Neuronal stem cell (in vitro differentiated cells): ENCODE results near the gene APIP.

Experiments used
- DNase-seq: peaks from one replicate; pipeline ENCODE4 v3.0.0-alpha.2; 2013; ENCODE audit warnings: low spot score
- H2AFZ ChIP-seq: one replicate; pipeline ENCODE4 v1.6.1; 2013; ENCODE audit warnings: mild to moderate bottlenecking, low read length, inconsistent platforms
- H2AK5ac ChIP-seq: 2 replicates; pipeline ENCODE4 v1.6.1; 2013; ENCODE audit warnings: low read depth, mild to moderate bottlenecking, inconsistent platforms, low read length, moderate library complexity, mixed read lengths
- H2BK120ac ChIP-seq: 2 replicates; pipeline ENCODE4 v1.6.1; 2013; ENCODE audit warnings: low read depth, mild to moderate bottlenecking, inconsistent platforms, low read length, moderate library complexity, mixed read lengths
- H2BK12ac ChIP-seq: one replicate; pipeline ENCODE4 v1.6.1; 2013; ENCODE audit warnings: low read length, inconsistent platforms
- H2BK15ac ChIP-seq: 2 replicates; pipeline ENCODE4 v1.6.1; 2013; ENCODE audit warnings: mild to moderate bottlenecking, low read length, inconsistent platforms, mixed read lengths
- H2BK5ac ChIP-seq: one replicate; pipeline ENCODE4 v1.6.1; 2013; ENCODE audit warnings: inconsistent platforms, mild to moderate bottlenecking, low read length, moderate library complexity
- H3K14ac ChIP-seq: one replicate; pipeline ENCODE4 v1.6.1; 2013; ENCODE audit warnings: low read length, inconsistent platforms
- H3K18ac ChIP-seq: 2 replicates; pipeline ENCODE4 v1.6.1; 2013; ENCODE audit warnings: low read length, inconsistent platforms
- H3K23ac ChIP-seq: 2 replicates; pipeline ENCODE4 v1.6.1; 2013; ENCODE audit warnings: low read depth, mild to moderate bottlenecking, mixed read lengths, low read length, inconsistent platforms; ENCODE audit not compliant: poor library complexity
- H3K27ac ChIP-seq: replicated peaks from 3 replicates; pipeline ENCODE4 v1.5.1; 2013; ENCODE audit warnings: low read length, inconsistent platforms
- H3K27me3 ChIP-seq, 3 experiments: 2 replicates each; pipeline ENCODE4 v1.6.1; 2013; ENCODE audit warnings: low read length in 3 of 3, mild to moderate bottlenecking in 2 of 3, inconsistent platforms in 1 of 3, low read depth in 1 of 3, mixed read lengths in 1 of 3, moderate library complexity in 1 of 3; ENCODE audit not compliant: control insufficient read depth in 3 of 3, insufficient read depth in 3 of 3
- H3K36me3 ChIP-seq, 2 donors: replicated peaks in 1 of 2; 2 replicates each; pipeline ENCODE4 v1.6.1; 2013; ENCODE audit warnings: low read length in 2 of 2; ENCODE audit not compliant: control insufficient read depth in 2 of 2, insufficient read depth in 2 of 2
- H3K4ac ChIP-seq: 2 replicates; pipeline ENCODE4 v1.6.1; 2013; ENCODE audit warnings: inconsistent platforms, mild to moderate bottlenecking, low read length, moderate library complexity
- H3K4me1 ChIP-seq, 2 donors: 1 replicate in 1 of 2; 2 replicates in 1 of 2; pipeline ENCODE4 v1.6.1; 2013; ENCODE audit warnings: low read length in 2 of 2, low read depth in 1 of 2; ENCODE audit not compliant: control insufficient read depth in 2 of 2, insufficient read depth in 1 of 2
- H3K4me2 ChIP-seq: one replicate; pipeline ENCODE4 v1.6.1; 2013; ENCODE audit warnings: mild to moderate bottlenecking, low read length, inconsistent platforms; ENCODE audit not compliant: insufficient read depth, poor library complexity, severe bottlenecking
- H3K4me3 ChIP-seq, 2 donors: 2 replicates each; pipeline ENCODE4 v1.5.1; 2013; ENCODE audit warnings: low read length in 2 of 2, mild to moderate bottlenecking in 2 of 2, inconsistent platforms in 1 of 2, moderate library complexity in 1 of 2
- H3K79me1 ChIP-seq: one replicate; pipeline ENCODE4 v1.6.1; 2013; ENCODE audit warnings: low read depth, mild to moderate bottlenecking, inconsistent platforms, low read length, moderate library complexity
- H3K9ac ChIP-seq: one replicate; pipeline ENCODE4 v1.6.1; 2013; ENCODE audit warnings: mild to moderate bottlenecking, low read depth, low read length, inconsistent platforms; ENCODE audit not compliant: poor library complexity
- H3K9me3 ChIP-seq, 2 donors: replicated peaks in 1 of 2; 2 replicates each; pipeline versions ENCODE3 to v1.6.1; 2013; ENCODE audit warnings: low read length in 2 of 2, mild to moderate bottlenecking in 2 of 2, inconsistent platforms in 1 of 2, low read depth in 1 of 2, mixed read lengths in 1 of 2, moderate library complexity in 1 of 2; ENCODE audit not compliant: control insufficient read depth in 2 of 2, insufficient read depth in 1 of 2
- H4K8ac ChIP-seq: one replicate; pipeline ENCODE4 v1.6.1; 2013; ENCODE audit warnings: low read depth, mild to moderate bottlenecking, inconsistent platforms, low read length, moderate library complexity
- H4K91ac ChIP-seq: one replicate; pipeline ENCODE4 v1.6.1; 2013; ENCODE audit warnings: low read length, low read depth, mild to moderate bottlenecking, inconsistent platforms; ENCODE audit not compliant: poor library complexity
- WGBS, 2 donors: extraction: QIAGEN DNeasy Blood & Tissue Kit; methylation state at CpG; one replicate each; pipeline ENCODE4 v1.1.7; 2013; ENCODE audit warnings: missing lambda C conversion rate in 2 of 2, mixed read lengths in 1 of 2; ENCODE audit not compliant: insufficient read length in 2 of 2, insufficient replicate concordance in 1 of 2; ENCODE audit errors: extremely low coverage in 2 of 2; 5-methylcytosine and 5-hydroxymethylcytosine counted together

Gene APIP

DNA sequence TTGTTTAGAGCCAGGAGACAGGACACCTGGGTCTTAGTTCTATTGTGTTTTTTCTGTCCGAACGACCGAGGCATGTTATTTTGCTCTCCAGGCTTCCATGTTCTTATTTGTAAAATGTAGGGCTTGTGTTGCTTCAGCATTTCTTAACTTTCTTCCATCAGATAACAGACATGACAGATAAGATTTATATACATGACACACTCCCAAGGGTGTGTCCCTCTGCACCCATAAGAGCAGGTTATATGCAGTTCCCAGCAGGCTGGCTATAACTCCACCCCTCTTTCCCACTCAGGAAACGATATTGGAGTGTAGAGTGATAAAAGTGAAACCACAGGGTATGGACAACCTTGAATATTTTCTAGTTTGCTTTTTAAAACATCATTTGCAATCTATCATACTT is 65.8 kb downstream of the APIP start:
- Histone ChIP-seq H3K18ac (no peak overlapping the region), H3K4me1 (no peaks in the 10 kb centered on the region), H2BK15ac (no peak overlapping the region), H3K27ac (no peak overlapping the region), H2BK12ac (no peak overlapping the region), H3K9me3 (no peaks in the 10 kb centered on the region), H3K27me3 (no peaks in the 10 kb centered on the region), H3K9ac (no peak overlapping the region), H3K4ac (no peak overlapping the region), H3K4me3 (no peak overlapping the region), H2BK120ac (no peak overlapping the region), H3K14ac (no peak overlapping the region), H3K23ac (no peak overlapping the region), H4K91ac (no peak overlapping the region), H2AFZ (no peak overlapping the region), H2AK5ac (no peak overlapping the region), H3K79me1 (no peaks in the 10 kb centered on the region), H2BK5ac (no peak overlapping the region), H3K4me2 (no peak overlapping the region), H4K8ac (no peak overlapping the region), H3K36me3 (no peaks in the 10 kb centered on the region)
- DNase-seq = no peak
- no CpG with 5 or more reads among the region's 4 CpGs for WGBS, 2 donors

DNA sequence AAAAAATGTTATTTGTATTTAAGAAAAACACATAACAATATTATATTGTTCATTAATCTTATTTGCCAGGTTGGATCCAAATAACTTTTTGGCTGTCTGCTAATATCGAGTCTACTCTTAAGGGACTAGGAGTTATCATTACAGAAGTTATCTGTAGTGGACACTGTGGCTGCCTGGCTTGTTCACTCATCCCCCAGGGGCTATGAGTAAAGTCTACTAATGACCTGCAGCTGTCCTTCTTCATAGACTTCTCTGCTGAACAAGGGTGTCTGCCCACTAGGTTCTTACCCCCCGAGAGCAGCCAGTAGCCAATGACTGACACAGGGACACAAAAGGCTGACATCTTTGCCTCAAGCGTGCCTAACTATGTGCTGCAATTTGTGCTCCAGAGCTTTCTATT is 69.7 kb downstream of the APIP start:
- WGBS, 2 donors = no CpG with 5 or more reads among the region's 3 CpGs
- Histone ChIP-seq H3K23ac (no peak overlapping the region), H2BK12ac (no peak overlapping the region), H3K4me1 (no peaks in the 10 kb centered on the region), H3K27me3 (no peaks in the 10 kb centered on the region), H2AFZ (no peak overlapping the region), H2BK5ac (no peak overlapping the region), H3K9ac (no peak overlapping the region), H4K8ac (no peak overlapping the region), H2AK5ac (no peak overlapping the region), H3K4me3 (no peak overlapping the region), H3K4ac (no peak overlapping the region), H2BK120ac (no peak overlapping the region), H3K18ac (no peak overlapping the region), H3K4me2 (no peak overlapping the region), H3K9me3 (no peaks in the 10 kb centered on the region), H2BK15ac (no peak overlapping the region), H4K91ac (no peak overlapping the region), H3K79me1 (no peaks in the 10 kb centered on the region), H3K27ac (no peak overlapping the region), H3K14ac (no peak overlapping the region), H3K36me3 (no peaks in the 10 kb centered on the region)
- no peak for DNase-seq

DNA sequence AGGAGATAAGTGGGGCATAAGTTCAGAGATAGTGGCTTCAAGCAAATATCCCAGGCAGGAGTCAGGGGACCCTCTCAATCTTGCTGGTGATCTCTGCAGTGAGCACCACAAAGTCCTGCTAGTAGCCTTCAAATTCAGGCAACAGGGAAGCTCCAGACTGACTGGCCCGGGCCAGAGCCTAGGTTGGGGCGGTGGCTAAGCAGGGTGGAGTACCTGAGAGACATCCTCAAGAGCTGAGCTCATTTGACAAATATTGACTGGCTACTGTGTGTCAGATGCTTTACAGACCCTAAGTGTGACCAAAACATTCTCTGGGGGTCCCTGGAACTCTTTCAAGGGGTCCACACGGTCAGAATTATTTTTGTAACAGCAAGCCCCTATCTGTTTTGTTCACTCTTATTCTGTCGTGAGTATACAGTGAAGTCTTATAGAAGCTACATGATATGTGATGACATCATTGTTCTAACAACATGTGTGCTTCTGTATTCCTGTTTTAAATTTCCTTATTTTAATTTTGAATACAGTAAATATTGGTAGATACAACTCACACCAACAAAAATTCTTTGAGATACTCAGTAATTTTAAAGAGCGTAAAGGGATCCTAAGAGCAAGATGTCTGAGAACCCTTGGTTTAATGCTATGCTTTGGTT is 71.6 kb downstream of the APIP start:
- H3K9ac ChIP-seq = no peak overlapping the region
- no peak overlapping the region for H2AK5ac ChIP-seq
- H2BK5ac ChIP-seq = no peak overlapping the region
- no peak for DNase-seq
- H3K4me2 ChIP-seq = no peak overlapping the region
- no peak overlapping the region for H3K4ac ChIP-seq
- no peak overlapping the region for H2BK120ac ChIP-seq
- no peak overlapping the region for H3K4me3 ChIP-seq
- H2AFZ ChIP-seq = no peak overlapping the region
- H3K27ac ChIP-seq = no peak overlapping the region
- WGBS, 2 donors = no CpG with 5 or more reads among the region's 5 CpGs
- H3K27me3 ChIP-seq = no peaks in the 10 kb centered on the region
- no peak overlapping the region for H3K23ac ChIP-seq
- no peak overlapping the region for H2BK15ac ChIP-seq
- no peaks in the 10 kb centered on the region for H3K36me3 ChIP-seq
- no peak overlapping the region for H3K18ac ChIP-seq
- H2BK12ac ChIP-seq = no peak overlapping the region
- H3K79me1 ChIP-seq = no peaks in the 10 kb centered on the region
- no peak overlapping the region for H4K8ac ChIP-seq
- H3K4me1 ChIP-seq = no peaks in the 10 kb centered on the region
- H4K91ac ChIP-seq = no peak overlapping the region
- no peak overlapping the region for H3K14ac ChIP-seq
- H3K9me3 ChIP-seq = no peaks in the 10 kb centered on the region

DNA sequence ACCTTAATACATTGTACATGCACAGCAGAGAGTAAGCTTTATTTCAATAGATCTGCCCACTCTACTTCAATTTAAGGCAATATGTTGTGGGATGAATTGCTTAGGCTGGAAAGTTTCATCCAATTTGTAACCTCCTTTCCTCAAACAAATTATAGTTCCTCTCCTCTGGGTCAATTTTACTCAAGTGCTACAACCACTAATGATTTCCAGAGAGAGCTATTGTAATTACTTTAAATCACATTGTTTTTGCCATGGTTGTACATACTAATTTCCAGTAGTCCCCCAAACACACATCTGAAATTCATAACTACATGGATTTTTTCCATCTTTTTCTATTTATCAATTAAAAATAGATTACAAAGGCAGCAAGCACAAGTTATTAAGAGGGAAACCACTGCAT is 72.9 kb downstream of the APIP start:
- no peaks in the 10 kb centered on the region for H3K9me3 ChIP-seq
- no peak overlapping the region for H3K18ac ChIP-seq
- H3K4me1 ChIP-seq = no peaks in the 10 kb centered on the region
- H4K91ac ChIP-seq = no peak overlapping the region
- H2BK12ac ChIP-seq = no peak overlapping the region
- no peak overlapping the region for H3K14ac ChIP-seq
- no peak overlapping the region for H3K4me2 ChIP-seq
- H4K8ac ChIP-seq = no peak overlapping the region
- DNase-seq = no peak
- H3K27me3 ChIP-seq = no peaks in the 10 kb centered on the region
- no peak overlapping the region for H2BK120ac ChIP-seq
- H3K9ac ChIP-seq = no peak overlapping the region
- H3K23ac ChIP-seq = no peak overlapping the region
- H2BK5ac ChIP-seq = no peak overlapping the region
- no peak overlapping the region for H3K4me3 ChIP-seq
- no peak overlapping the region for H2AFZ ChIP-seq
- H3K79me1 ChIP-seq = no peaks in the 10 kb centered on the region
- H3K4ac ChIP-seq = no peak overlapping the region
- no peak overlapping the region for H2BK15ac ChIP-seq
- no peak overlapping the region for H3K27ac ChIP-seq
- no peak overlapping the region for H2AK5ac ChIP-seq
- no peaks in the 10 kb centered on the region for H3K36me3 ChIP-seq
